Loucy (cell line): ENCODE data around the gene MCOLN1.

ENCODE experiments used
- H2AFZ ChIP-seq: fragments of 200-600 bp; sonication (generic); 2 replicates; pipeline ENCODE4 v1.6.0; 2016; ENCODE audit warnings: antibody characterized with exemption, mild to moderate bottlenecking, low read length, moderate library complexity
- H3F3A ChIP-seq: fragments of 200-600 bp; 2 replicates; pipeline ENCODE4 v1.6.0; 2016; ENCODE audit warnings: antibody characterized with exemption, low read depth, mild to moderate bottlenecking
- H3K27me3 ChIP-seq: fragments of 200-600 bp; sonication (generic); 2 replicates; pipeline ENCODE4 v1.6.1; 2014; ENCODE audit warnings: low read length, mild to moderate bottlenecking; ENCODE audit not compliant: insufficient read depth, poor library complexity, severe bottlenecking
- H3K36me3 ChIP-seq: fragments of 200-600 bp; sonication (generic); 2 replicates; pipeline ENCODE4 v1.6.1; 2016; ENCODE audit warnings: low read length; ENCODE audit not compliant: insufficient read depth
- H3K4me1 ChIP-seq: fragments of 200-600 bp; sonication (generic); 2 replicates; pipeline ENCODE4 v1.5.1; 2014; ENCODE audit warnings: low read length, mild to moderate bottlenecking; ENCODE audit not compliant: insufficient read depth, poor library complexity, severe bottlenecking
- H3K4me2 ChIP-seq: fragments of 200-600 bp; sonication (generic); 2 replicates; pipeline ENCODE4 v1.6.0; 2014; ENCODE audit warnings: antibody characterized with exemption, low read length, low read depth, mild to moderate bottlenecking; ENCODE audit not compliant: poor library complexity, severe bottlenecking
- H3K4me3 ChIP-seq: fragments of 200-600 bp; sonication (generic); 2 replicates; pipeline ENCODE4 v1.5.1; 2014; ENCODE audit warnings: low read length, mild to moderate bottlenecking, mixed read lengths; ENCODE audit not compliant: poor library complexity, severe bottlenecking
- H3K79me2 ChIP-seq: fragments of 200-600 bp; sonication (generic); 2 replicates; pipeline ENCODE4 v1.6.1; 2014; ENCODE audit warnings: low read length; ENCODE audit not compliant: insufficient read depth
- H3K9ac ChIP-seq: fragments of 200-600 bp; sonication (generic); 2 replicates; pipeline ENCODE4 v1.6.0; 2014; ENCODE audit warnings: mild to moderate bottlenecking, low read depth, low read length, moderate library complexity; ENCODE audit not compliant: poor library complexity, severe bottlenecking
- H3K9me2 ChIP-seq: fragments of 200-600 bp; sonication (generic); replicated peaks from 2 replicates; pipeline ENCODE4 v1.6.1; 2016; ENCODE audit warnings: low read depth, low read length, mixed read lengths
- H3K9me3 ChIP-seq: fragments of 200-600 bp; sonication (generic); 2 replicates; pipeline ENCODE4 v1.6.1; 2014; ENCODE audit warnings: mild to moderate bottlenecking, antibody characterized with exemption, low read length, low read depth; ENCODE audit not compliant: insufficient read depth
- H4K20me1 ChIP-seq: fragments of 200-600 bp; sonication (generic); 2 replicates; pipeline ENCODE4 v1.6.0; 2014; ENCODE audit warnings: antibody characterized with exemption, low read length, mild to moderate bottlenecking; ENCODE audit not compliant: insufficient read depth, poor library complexity, severe bottlenecking
- CTCF ChIP-seq: fragments of 200-600 bp; sonication (generic); conservative IDR thresholded peaks from 2 replicates; pipeline ENCODE4 v1.5.1; 2014; ENCODE audit warnings: mild to moderate bottlenecking, antibody characterized with exemption, low read length
- EZH2phosphoT487 ChIP-seq: fragments of 200-600 bp; IDR thresholded peaks from 2 replicates; pipeline ENCODE4 v1.6.1; 2018; ENCODE audit warnings: antibody characterized with exemption, mild to moderate bottlenecking, moderate library complexity, borderline replicate concordance

Gene MCOLN1

GRCh38 chr19:7516333-7516732 is 6.1 kb upstream of the MCOLN1 start:
- Histone ChIP-seq H3K36me3 (no peaks in the 10 kb centered on the region), H2AFZ (peak overlapping the region; percentile 57), H3K9ac (peak overlapping the region; percentile 86), H4K20me1 (no peaks in the 10 kb centered on the region), H3K4me2 (peak overlapping the region; percentile 99), H3K79me2 (peaks cover 6% of the 10 kb centered on the region), H3F3A (no peaks in the 10 kb centered on the region), H3K4me1 (peaks cover 15% of the 10 kb centered on the region), H3K9me3 (no peaks in the 10 kb centered on the region), H3K9me2 (no peaks in the 10 kb centered on the region), H3K27me3 (no peaks in the 10 kb centered on the region), H3K4me3 (peak overlapping the region; percentile 93)
- TF ChIP-seq CTCF (no peak), EZH2phosphoT487 (no peak)

GRCh38 chr19:7516878-7517277 is 5.5 kb upstream of the MCOLN1 start:
- no peak for TF ChIP-seq CTCF
- TF ChIP-seq EZH2phosphoT487: no peak
- Histone ChIP-seq H3K36me3 (no peaks in the 10 kb centered on the region), H3K9me2 (no peaks in the 10 kb centered on the region), H3K79me2 (peaks cover 6% of the 10 kb centered on the region), H3F3A (no peaks in the 10 kb centered on the region), H3K9ac (peak overlapping the region; percentile 86), H3K4me1 (peaks cover 16% of the 10 kb centered on the region), H3K4me3 (peak overlapping the region; percentile 93), H3K4me2 (peak overlapping the region; percentile 99), H3K27me3 (no peaks in the 10 kb centered on the region), H4K20me1 (no peaks in the 10 kb centered on the region), H2AFZ (peak overlapping the region; percentile 57; the same call in 1 of the 2 replicates), H3K9me3 (no peaks in the 10 kb centered on the region)

GRCh38 chr19:7519361-7520130 is 2.9 kb upstream of the MCOLN1 start:
- H2AFZ ChIP-seq: no peak overlapping the region
- H3K9me2 ChIP-seq: no peaks in the 10 kb centered on the region
- H3K36me3 ChIP-seq: no peaks in the 10 kb centered on the region
- H4K20me1 ChIP-seq: no peaks in the 10 kb centered on the region
- TF ChIP-seq EZH2phosphoT487 (no peak), CTCF (no peak)
- no peaks in the 10 kb centered on the region for H3K27me3 ChIP-seq
- H3K4me1 ChIP-seq: peaks cover 25% of the 10 kb centered on the region
- H3F3A ChIP-seq: no peaks in the 10 kb centered on the region
- H3K79me2 ChIP-seq: peaks cover 6% of the 10 kb centered on the region
- H3K9me3 ChIP-seq: no peaks in the 10 kb centered on the region
- H3K4me2 ChIP-seq: no peak overlapping the region
- no peak overlapping the region for H3K4me3 ChIP-seq
- H3K9ac ChIP-seq: no peak overlapping the region
